Esophagus muscularis mucosa (tissue), 4 donors: ENCODE results near the gene POC1A.

ENCODE experiments used
- EP300 ChIP-seq: sonication (generic); formaldehyde crosslinking; IDR thresholded peaks from one replicate; pipeline ENCODE4 v1.6.1; 2017; ENCODE audit warnings: antibody characterized with exemption
- POLR2A ChIP-seq: fragments of 450-650 bp; IDR thresholded peaks from one replicate; pipeline ENCODE4 v1.6.1; 2017; ENCODE audit warnings: antibody characterized with exemption, moderate library complexity, mild to moderate bottlenecking, low read depth
- POLR2AphosphoS5 ChIP-seq, 2 donors: sonication (generic); formaldehyde crosslinking; IDR thresholded peaks; one replicate each; pipeline ENCODE4 v1.6.1; 2017; ENCODE audit warnings: antibody characterized with exemption in 2 of 2
- TF ChIP-seq, protein P1 (sequence below), 3 experiments: fragments of 200-600 bp in 2 of 3; fragments of 450-650 bp in 1 of 3; sonication (generic) in 2 of 3; IDR thresholded peaks; one replicate each; pipeline ENCODE4 v1.5.1; 2017 to 2019; ENCODE audit warnings: antibody characterized with exemption in 3 of 3, mild to moderate bottlenecking in 2 of 3, moderate library complexity in 1 of 3

GRCh38 chr3:52043750-52044149, 110.5 kb downstream of the POC1A start:
- TF ChIP-seq, protein P1, sequence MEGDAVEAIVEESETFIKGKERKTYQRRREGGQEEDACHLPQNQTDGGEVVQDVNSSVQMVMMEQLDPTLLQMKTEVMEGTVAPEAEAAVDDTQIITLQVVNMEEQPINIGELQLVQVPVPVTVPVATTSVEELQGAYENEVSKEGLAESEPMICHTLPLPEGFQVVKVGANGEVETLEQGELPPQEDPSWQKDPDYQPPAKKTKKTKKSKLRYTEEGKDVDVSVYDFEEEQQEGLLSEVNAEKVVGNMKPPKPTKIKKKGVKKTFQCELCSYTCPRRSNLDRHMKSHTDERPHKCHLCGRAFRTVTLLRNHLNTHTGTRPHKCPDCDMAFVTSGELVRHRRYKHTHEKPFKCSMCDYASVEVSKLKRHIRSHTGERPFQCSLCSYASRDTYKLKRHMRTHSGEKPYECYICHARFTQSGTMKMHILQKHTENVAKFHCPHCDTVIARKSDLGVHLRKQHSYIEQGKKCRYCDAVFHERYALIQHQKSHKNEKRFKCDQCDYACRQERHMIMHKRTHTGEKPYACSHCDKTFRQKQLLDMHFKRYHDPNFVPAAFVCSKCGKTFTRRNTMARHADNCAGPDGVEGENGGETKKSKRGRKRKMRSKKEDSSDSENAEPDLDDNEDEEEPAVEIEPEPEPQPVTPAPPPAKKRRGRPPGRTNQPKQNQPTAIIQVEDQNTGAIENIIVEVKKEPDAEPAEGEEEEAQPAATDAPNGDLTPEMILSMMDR (IDR thresholded peaks at IDR 0.05): no peak
- TF ChIP-seq POLR2A (no peak), POLR2AphosphoS5 (IDR thresholded peaks at IDR 0.05) (no peak), EP300 (no peak)
